GM18498 (cell line): ENCODE measurements around the gene ZNF236.
"Not testable (repeated sequence)": the region's sequence is repeated elsewhere in the genome, so short reads cannot be mapped to it uniquely, and the experiment has no call there.

Experiments
- ATAC-seq: cut with Tn5 transposase; IDR thresholded peaks from one replicate; pipeline ENCODE4 v1.9.1; 2021; ENCODE audit warnings: mild to moderate bottlenecking, moderate library complexity; ENCODE audit not compliant: unreplicated experiment

Gene ZNF236

DNA sequence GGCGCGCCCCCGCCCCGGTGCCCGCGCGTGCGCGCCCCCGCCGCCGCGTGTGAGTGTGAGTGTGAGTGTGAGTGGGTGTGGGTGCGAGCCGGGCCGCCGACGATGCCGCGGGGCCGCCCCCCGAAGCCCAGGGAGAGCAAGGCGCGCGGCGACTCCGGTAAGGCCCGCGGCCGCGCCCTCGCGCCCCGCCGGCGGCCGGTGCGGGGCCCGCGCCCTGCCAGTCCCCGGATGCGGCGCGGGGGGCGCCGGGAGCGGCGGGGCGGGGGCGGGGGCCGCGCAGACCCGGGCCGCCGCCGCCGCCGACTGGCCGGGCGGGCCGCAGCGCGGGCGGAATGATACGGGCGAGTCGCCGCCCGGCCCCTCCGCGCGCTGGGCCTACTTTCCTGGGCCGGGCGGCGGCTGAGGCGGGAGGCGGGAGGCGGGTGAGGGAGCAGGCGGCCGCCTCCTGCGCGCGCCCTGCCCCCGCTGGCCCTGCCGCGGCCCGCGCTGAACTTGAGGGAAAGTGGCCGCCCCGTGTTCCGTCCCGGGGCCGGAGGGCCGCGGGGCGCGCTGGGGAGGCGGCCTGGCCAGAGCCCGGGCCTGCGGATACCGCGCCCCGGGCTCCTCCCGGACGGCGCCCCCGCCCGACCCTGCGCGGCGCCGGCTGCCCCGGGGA lies at the start of gene ZNF236:
TSS of gene ZNF236 (plus strand) at position 52 of the 655 bp plus-strand sequence. CDS start at position 103, 51 bp downstream.
- ATAC-seq: peak; percentile 50

- no peak for ATAC-seq
These were observed 49.7 kb upstream of the ZNF236 start for GRCh38 chr18:76772665-76773064.

DNA sequence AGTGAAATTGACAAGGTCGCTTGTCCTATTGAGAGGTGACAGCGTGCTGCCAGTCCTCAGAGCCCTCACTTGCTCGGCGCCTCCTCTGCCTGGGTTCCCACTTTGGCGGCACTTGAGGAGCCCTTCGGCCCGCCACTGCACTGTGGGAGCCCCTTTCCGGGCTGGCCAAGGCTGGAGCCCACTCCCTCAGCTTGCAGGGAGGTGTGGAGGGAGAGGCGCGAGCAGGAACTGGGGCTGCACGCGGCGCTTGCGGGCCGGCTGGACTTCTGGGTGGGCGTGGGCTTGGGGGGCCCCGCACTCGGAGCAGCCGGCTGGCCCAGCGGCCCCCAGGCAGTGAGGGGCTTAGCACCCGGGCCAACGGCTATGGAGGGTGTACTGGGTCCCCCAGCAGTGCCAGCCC lies 45.3 kb upstream of the ZNF236 start:
- not testable (repeated sequence) for ATAC-seq

GRCh38 chr18:76783786-76784484 lies 38.4 kb upstream of the ZNF236 start:
- ATAC-seq: no peak

DNA sequence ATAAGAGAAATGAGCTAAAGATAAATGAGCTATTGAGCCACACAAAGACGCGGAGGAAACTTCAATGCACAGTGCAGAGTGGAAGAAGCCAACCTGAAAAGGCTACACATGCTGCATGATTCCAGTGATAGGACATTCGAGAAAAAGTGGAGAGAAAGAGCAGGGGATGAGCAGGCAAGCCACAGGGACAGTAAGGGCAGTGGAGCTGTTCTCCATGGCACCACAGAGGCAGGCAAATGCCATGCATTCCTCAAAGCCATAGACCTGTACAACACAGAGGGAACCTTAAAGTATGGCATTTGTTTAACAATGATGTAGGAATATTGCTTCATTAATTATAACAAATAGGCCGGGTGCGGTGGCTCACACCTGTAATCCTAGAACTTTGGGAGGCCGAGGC lies 36.5 kb upstream of the ZNF236 start:
- ATAC-seq: no peak

GRCh38 chr18:76788571-76789317 lies 33.6 kb upstream of the ZNF236 start:
- ATAC-seq: no peak

GRCh38 chr18:76791106-76791505 lies 31.3 kb upstream of the ZNF236 start:
- ATAC-seq: no peak

DNA sequence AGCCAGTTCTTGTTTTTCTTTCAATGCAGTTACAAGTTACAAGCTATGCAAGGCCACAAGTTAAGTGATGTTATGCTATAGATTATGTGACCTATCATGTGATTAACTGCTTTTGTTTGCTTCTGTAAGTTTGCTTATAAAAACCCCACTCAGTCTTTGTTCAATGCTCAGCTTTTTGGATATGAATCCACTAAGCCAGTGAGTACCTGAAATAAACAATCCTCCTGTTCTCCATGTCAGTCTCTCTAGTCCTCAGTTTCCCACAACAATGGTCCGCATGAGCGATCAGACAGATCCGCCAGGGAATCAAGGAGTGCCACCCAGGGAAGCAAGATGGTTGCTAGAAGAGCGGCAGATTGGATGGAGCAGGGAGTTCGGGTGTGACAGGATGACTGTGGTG lies 30.7 kb upstream of the ZNF236 start:
- ATAC-seq: no peak

GRCh38 chr18:76794326-76794725 lies 28.0 kb upstream of the ZNF236 start:
- no peak for ATAC-seq

- peak; percentile 99 for ATAC-seq
These were observed 20.5 kb upstream of the ZNF236 start for GRCh38 chr18:76801567-76802505.

DNA sequence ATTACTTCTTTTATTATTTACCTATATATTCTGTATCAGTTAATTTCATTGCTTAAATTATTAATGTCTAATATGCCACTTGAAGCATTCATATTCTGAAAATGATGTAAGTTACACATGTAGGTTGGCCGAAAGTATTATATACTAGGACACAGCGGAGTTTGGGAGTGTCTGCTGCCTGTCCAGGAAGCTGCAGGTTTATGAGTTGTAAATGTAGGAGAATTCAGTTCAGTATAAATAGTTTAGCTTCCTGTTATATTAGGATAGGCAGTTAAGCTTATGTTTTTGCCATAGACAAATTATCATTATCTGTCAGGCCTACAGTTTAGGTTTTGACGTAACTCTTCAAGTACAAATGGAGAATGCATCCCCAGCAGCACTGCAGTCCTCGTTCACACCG lies 18.9 kb upstream of the ZNF236 start:
- ATAC-seq: no peak

GRCh38 chr18:76803814-76804213 lies 18.5 kb upstream of the ZNF236 start:
- ATAC-seq: peak; percentile 62

- no peak for ATAC-seq
These were observed 17.1 kb upstream of the ZNF236 start for GRCh38 chr18:76805221-76805620.

GRCh38 chr18:76806301-76806700 lies 16.1 kb upstream of the ZNF236 start:
- no peak for ATAC-seq

- no peak for ATAC-seq
These were observed 13.8 kb upstream of the ZNF236 start for GRCh38 chr18:76808561-76808960.

DNA sequence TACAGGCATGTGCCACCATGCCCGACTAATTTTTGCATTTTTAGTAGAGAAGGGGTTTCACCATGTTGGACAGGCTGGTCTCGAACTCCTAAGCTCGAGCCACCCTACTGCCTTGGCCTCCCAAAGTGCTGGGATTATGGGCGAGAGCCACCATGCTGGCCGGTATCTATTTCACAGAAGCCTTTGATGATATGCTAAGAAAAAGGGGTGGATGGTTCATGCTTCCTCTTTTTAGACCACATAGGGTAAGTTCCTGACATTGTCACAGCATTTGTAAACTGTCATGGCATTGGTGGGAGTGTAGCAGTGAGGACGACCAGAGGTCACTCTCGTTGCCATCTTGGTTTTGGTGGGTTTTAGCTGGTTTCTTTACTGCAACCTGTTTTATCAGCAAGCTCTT lies 10.8 kb upstream of the ZNF236 start:
- not testable (repeated sequence) for ATAC-seq

- no peak for ATAC-seq
These were observed 8.1 kb upstream of the ZNF236 start for GRCh38 chr18:76814256-76814655.

DNA sequence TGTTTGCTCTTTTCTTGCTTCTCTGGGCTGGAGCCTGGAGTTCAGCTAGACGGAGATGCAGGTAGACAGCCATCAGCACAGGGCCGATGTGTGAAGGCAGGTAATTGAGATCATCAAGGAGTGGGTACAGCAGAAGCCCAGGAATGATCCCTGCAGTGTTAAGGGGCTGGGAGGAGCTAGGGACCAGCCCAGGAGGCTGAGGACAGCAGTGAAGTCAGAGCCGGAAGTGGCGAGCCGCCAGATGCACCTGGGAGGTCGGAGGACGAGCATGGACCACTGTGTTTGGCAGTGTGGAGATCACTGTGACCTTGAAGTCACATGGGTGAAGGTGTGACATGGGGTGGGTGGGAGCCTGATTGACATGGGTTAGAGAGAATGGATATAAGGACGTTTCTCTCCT lies 6.2 kb upstream of the ZNF236 start:
- no peak for ATAC-seq

- no peak for ATAC-seq
These were observed 4.3 kb upstream of the ZNF236 start for GRCh38 chr18:76817888-76818611.
